GM06990 (cell line): ENCODE results near the gene GMPR.

Experiments
- DNase-seq: peaks from one replicate; pipeline ENCODE4 v3.0.0-alpha.2; 2011; ENCODE audit not compliant: insufficient read length; ENCODE audit errors: extremely low read depth
- H3K27me3 ChIP-seq: replicated peaks from 2 replicates; pipeline ENCODE4 v1.6.0; 2011; ENCODE audit warnings: low read length; ENCODE audit not compliant: control insufficient read depth, insufficient read depth
- H3K36me3 ChIP-seq: 2 replicates; pipeline ENCODE4 v1.5.1; 2011; ENCODE audit warnings: low read length; ENCODE audit not compliant: control insufficient read depth, insufficient read depth
- H3K4me3 ChIP-seq: replicated peaks from 2 replicates; pipeline ENCODE4 v1.5.1; 2011; ENCODE audit warnings: low read depth, mild to moderate bottlenecking, control low read depth, low read length
- CTCF ChIP-seq: IDR thresholded peaks from 2 replicates; pipeline ENCODE4 v1.5.1; 2011; ENCODE audit warnings: low read length, control low read depth, mild to moderate bottlenecking, inconsistent platforms; ENCODE audit not compliant: insufficient read depth, poor library complexity, severe bottlenecking

Gene GMPR

GRCh38 chr6:16343593-16343992 lies 105.2 kb downstream of the GMPR start:
- no peaks in the 10 kb centered on the region for H3K36me3 ChIP-seq

GRCh38 chr6:16344756-16345155 lies 106.4 kb downstream of the GMPR start:
- Histone ChIP-seq H3K27me3 (no peaks in the 10 kb centered on the region), H3K36me3 (no peaks in the 10 kb centered on the region), H3K4me3 (no peak overlapping the region)
- DNase-seq: no peak
- TF ChIP-seq CTCF: no peak

More at GRCh38 chr6:16343593-16343992, 105.2 kb downstream of the GMPR start:
- Histone ChIP-seq H3K4me3 (no peak overlapping the region), H3K27me3 (no peaks in the 10 kb centered on the region; the same call in 1 of the 2 replicates)
- no peak for DNase-seq
- TF ChIP-seq CTCF: no peak
